Stomach (tissue), 4 donors: ENCODE data around the gene ATXN7L1.

Experiments
- CTCF ChIP-seq, 7 experiments: fragments of 450-650 bp in 4 of 7; fragments of 200-600 bp in 3 of 7; sonication (generic) in 3 of 7; IDR thresholded peaks; one replicate each; pipeline ENCODE4 v1.5.1; 2016 to 2019; ENCODE audit warnings: antibody characterized with exemption in 7 of 7, control low read depth in 2 of 7, mild to moderate bottlenecking in 1 of 7
- EP300 ChIP-seq: sonication (generic); formaldehyde crosslinking; IDR thresholded peaks from one replicate; pipeline ENCODE4 v1.6.1; 2017; ENCODE audit warnings: antibody characterized with exemption
- POLR2A ChIP-seq, 4 donors: fragments of 450-650 bp; IDR thresholded peaks; one replicate each; pipeline ENCODE4 v1.6.1; 2016; ENCODE audit warnings: antibody characterized with exemption in 4 of 4, control low read depth in 2 of 4, mild to moderate bottlenecking in 1 of 4, moderate library complexity in 1 of 4
- POLR2AphosphoS5 ChIP-seq, 3 donors: sonication (generic); formaldehyde crosslinking; IDR thresholded peaks; one replicate each; pipeline ENCODE4 v1.6.1; 2016; ENCODE audit warnings: antibody characterized with exemption in 3 of 3

- TF ChIP-seq CTCF (IDR thresholded peaks at IDR 0.05): no peak
- no peak for TF ChIP-seq POLR2A (IDR thresholded peaks at IDR 0.05)
- no peak for TF ChIP-seq EP300
- TF ChIP-seq POLR2AphosphoS5 (IDR thresholded peaks at IDR 0.05): no peak
These were observed 26.0 kb upstream of the ATXN7L1 start for GRCh38 chr7:105902325-105902911.
